ENCODE data around the gene OSBPL7.

OSBPL7 gene

GRCh38 chr17:47774987-47775580 is 46.5 kb downstream of the OSBPL7 start:
- TF ChIP-seq REST (IDR thresholded peaks at IDR 0.05; ENCODE audit: insufficient read depth in 1 of 2, low read depth in 2 of 2, low read length in 2 of 2) (no peak), FOXP2 (optimal IDR thresholded peaks at IDR 0.05; ENCODE audit: borderline replicate concordance, extremely low read depth, extremely low read length, insufficient read depth) (no peak), TAF1 (IDR thresholded peaks at IDR 0.05; ENCODE audit: borderline replicate concordance, insufficient read depth, low read length) (no peak), POLR2AphosphoS5 (IDR thresholded peaks at IDR 0.05; ENCODE audit: low read depth, low read length) (no peak), SIN3A (IDR thresholded peaks at IDR 0.05; ENCODE audit: borderline replicate concordance, insufficient read depth, low read length) (no peak)

GRCh38 chr17:47774331-47774730 is 47.3 kb downstream of the OSBPL7 start:
- TF ChIP-seq TAF1 (IDR thresholded peaks at IDR 0.05; ENCODE audit: borderline replicate concordance, insufficient read depth, low read length) (no peak), SIN3A (IDR thresholded peaks at IDR 0.05; ENCODE audit: borderline replicate concordance, insufficient read depth, low read length) (no peak)

- TF ChIP-seq REST (IDR thresholded peaks at IDR 0.05; ENCODE audit: insufficient read depth in 1 of 2, low read depth in 2 of 2, low read length in 2 of 2), result no peak
- TF ChIP-seq POLR2AphosphoS5 (IDR thresholded peaks at IDR 0.05; ENCODE audit: low read depth, low read length), result no peak
- no peak for TF ChIP-seq TAF1 (IDR thresholded peaks at IDR 0.05; ENCODE audit: borderline replicate concordance, insufficient read depth, low read length)
- TF ChIP-seq SIN3A (IDR thresholded peaks at IDR 0.05; ENCODE audit: borderline replicate concordance, insufficient read depth, low read length), result no peak
- no peak for TF ChIP-seq FOXP2 (optimal IDR thresholded peaks at IDR 0.05; ENCODE audit: borderline replicate concordance, extremely low read depth, extremely low read length, insufficient read depth)
Measured at GRCh38 chr17:47763913-47764582, 57.5 kb downstream of the OSBPL7 start.

GRCh38 chr17:47762728-47763127 is 58.9 kb downstream of the OSBPL7 start:
- TF ChIP-seq TAF1 (IDR thresholded peaks at IDR 0.05; ENCODE audit: borderline replicate concordance, insufficient read depth, low read length) (no peak), POLR2AphosphoS5 (IDR thresholded peaks at IDR 0.05; ENCODE audit: low read depth, low read length) (no peak), FOXP2 (optimal IDR thresholded peaks at IDR 0.05; ENCODE audit: borderline replicate concordance, extremely low read depth, extremely low read length, insufficient read depth) (no peak), REST (IDR thresholded peaks at IDR 0.05; ENCODE audit: insufficient read depth in 1 of 2, low read depth in 2 of 2, low read length in 2 of 2) (no peak), SIN3A (IDR thresholded peaks at IDR 0.05; ENCODE audit: borderline replicate concordance, insufficient read depth, low read length) (no peak)

GRCh38 chr17:47760409-47761140 is 61.0 kb downstream of the OSBPL7 start:
- TF ChIP-seq REST (IDR thresholded peaks at IDR 0.05; ENCODE audit: insufficient read depth in 1 of 2, low read depth in 2 of 2, low read length in 2 of 2) (no peak), FOXP2 (optimal IDR thresholded peaks at IDR 0.05; ENCODE audit: borderline replicate concordance, extremely low read depth, extremely low read length, insufficient read depth) (no peak), TAF1 (IDR thresholded peaks at IDR 0.05; ENCODE audit: borderline replicate concordance, insufficient read depth, low read length) (no peak), SIN3A (IDR thresholded peaks at IDR 0.05; ENCODE audit: borderline replicate concordance, insufficient read depth, low read length) (no peak), POLR2AphosphoS5 (IDR thresholded peaks at IDR 0.05; ENCODE audit: low read depth, low read length) (no peak)
